ENCODE data around the gene RBBP6.
A peak's percentile ranks its signal among the peaks of the same experiment; 100 is the strongest.

DNA sequence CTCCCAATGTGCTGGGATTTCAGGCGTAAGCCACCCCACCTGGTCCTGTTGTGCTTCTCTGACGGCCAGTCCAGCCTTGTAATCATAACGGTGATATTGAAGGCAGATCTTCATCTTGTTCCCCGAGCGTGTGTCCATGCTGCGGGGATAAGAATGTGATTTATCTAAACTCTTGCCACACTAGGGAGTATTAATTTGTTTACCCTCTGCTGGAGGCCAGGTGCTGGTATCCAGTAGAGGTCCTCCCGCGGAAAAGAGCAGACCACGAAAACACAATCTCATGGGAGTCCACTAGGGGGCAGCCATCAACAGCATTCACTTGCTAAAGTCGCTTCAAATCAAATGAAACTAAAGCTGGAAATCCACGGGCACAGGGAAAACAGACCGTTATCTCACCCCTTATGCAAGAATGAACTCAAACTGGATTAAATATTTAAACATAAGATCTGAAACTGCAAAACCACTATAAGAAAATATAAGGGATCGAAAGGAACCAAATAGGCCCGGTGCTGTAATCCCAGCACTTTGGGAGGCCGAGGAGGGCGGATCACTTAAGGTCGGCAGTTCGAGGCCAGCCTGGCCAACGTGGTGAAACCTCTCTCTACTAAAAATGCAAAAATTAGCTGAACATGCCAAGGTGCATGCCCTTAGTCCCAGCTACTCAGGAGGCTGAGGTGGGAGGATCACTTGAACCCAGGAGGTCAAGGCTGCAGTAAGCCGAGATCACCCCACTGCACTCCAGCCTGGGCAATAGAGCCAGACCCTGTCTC is 22.3 kb upstream of the RBBP6 start:
- TF ChIP-seq YY1 (tag by site-specific recombination; IDR thresholded peaks at IDR 0.05) (no peak), ZNF701 (tag by site-specific recombination; IDR thresholded peaks at IDR 0.05) (no peak), KLF10 (tag by site-specific recombination; IDR thresholded peaks at IDR 0.05) (no peak)
- TF ChIP-seq, protein P1, sequence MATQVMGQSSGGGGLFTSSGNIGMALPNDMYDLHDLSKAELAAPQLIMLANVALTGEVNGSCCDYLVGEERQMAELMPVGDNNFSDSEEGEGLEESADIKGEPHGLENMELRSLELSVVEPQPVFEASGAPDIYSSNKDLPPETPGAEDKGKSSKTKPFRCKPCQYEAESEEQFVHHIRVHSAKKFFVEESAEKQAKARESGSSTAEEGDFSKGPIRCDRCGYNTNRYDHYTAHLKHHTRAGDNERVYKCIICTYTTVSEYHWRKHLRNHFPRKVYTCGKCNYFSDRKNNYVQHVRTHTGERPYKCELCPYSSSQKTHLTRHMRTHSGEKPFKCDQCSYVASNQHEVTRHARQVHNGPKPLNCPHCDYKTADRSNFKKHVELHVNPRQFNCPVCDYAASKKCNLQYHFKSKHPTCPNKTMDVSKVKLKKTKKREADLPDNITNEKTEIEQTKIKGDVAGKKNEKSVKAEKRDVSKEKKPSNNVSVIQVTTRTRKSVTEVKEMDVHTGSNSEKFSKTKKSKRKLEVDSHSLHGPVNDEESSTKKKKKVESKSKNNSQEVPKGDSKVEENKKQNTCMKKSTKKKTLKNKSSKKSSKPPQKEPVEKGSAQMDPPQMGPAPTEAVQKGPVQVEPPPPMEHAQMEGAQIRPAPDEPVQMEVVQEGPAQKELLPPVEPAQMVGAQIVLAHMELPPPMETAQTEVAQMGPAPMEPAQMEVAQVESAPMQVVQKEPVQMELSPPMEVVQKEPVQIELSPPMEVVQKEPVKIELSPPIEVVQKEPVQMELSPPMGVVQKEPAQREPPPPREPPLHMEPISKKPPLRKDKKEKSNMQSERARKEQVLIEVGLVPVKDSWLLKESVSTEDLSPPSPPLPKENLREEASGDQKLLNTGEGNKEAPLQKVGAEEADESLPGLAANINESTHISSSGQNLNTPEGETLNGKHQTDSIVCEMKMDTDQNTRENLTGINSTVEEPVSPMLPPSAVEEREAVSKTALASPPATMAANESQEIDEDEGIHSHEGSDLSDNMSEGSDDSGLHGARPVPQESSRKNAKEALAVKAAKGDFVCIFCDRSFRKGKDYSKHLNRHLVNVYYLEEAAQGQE (tag by site-specific recombination; IDR thresholded peaks at IDR 0.05): no peak
- TF ChIP-seq, protein P2, sequence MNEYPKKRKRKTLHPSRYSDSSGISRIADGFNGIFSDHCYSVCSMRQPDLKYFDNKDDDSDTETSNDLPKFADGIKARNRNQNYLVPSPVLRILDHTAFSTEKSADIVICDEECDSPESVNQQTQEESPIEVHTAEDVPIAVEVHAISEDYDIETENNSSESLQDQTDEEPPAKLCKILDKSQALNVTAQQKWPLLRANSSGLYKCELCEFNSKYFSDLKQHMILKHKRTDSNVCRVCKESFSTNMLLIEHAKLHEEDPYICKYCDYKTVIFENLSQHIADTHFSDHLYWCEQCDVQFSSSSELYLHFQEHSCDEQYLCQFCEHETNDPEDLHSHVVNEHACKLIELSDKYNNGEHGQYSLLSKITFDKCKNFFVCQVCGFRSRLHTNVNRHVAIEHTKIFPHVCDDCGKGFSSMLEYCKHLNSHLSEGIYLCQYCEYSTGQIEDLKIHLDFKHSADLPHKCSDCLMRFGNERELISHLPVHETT (tag by site-specific recombination; IDR thresholded peaks at IDR 0.05): no peak
- TF ChIP-seq, protein P3, sequence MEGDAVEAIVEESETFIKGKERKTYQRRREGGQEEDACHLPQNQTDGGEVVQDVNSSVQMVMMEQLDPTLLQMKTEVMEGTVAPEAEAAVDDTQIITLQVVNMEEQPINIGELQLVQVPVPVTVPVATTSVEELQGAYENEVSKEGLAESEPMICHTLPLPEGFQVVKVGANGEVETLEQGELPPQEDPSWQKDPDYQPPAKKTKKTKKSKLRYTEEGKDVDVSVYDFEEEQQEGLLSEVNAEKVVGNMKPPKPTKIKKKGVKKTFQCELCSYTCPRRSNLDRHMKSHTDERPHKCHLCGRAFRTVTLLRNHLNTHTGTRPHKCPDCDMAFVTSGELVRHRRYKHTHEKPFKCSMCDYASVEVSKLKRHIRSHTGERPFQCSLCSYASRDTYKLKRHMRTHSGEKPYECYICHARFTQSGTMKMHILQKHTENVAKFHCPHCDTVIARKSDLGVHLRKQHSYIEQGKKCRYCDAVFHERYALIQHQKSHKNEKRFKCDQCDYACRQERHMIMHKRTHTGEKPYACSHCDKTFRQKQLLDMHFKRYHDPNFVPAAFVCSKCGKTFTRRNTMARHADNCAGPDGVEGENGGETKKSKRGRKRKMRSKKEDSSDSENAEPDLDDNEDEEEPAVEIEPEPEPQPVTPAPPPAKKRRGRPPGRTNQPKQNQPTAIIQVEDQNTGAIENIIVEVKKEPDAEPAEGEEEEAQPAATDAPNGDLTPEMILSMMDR (tag by site-specific recombination; IDR thresholded peaks at IDR 0.05): peak; percentile 83

Data from HEK293 (cell line).